Sigmoid colon (tissue), 4 donors: ENCODE measurements around the gene FANK1.
"Not testable (repeated sequence)": the region's sequence is repeated elsewhere in the genome, so short reads cannot be mapped to it uniquely, and the experiment has no call there.

Source experiments
- EP300 ChIP-seq, 4 donors: sonication (generic); formaldehyde crosslinking; IDR thresholded peaks; one replicate each; pipeline ENCODE4 v1.6.1; 2017; ENCODE audit warnings: antibody characterized with exemption in 4 of 4
- POLR2A ChIP-seq, 2 donors: fragments of 450-650 bp; IDR thresholded peaks; one replicate each; pipeline ENCODE4 v1.6.1; 2016; ENCODE audit warnings: antibody characterized with exemption in 2 of 2, mild to moderate bottlenecking in 2 of 2, moderate library complexity in 2 of 2
- POLR2AphosphoS5 ChIP-seq, 4 donors: sonication (generic); formaldehyde crosslinking; IDR thresholded peaks; one replicate each; pipeline ENCODE4 v1.6.1; 2017; ENCODE audit warnings: antibody characterized with exemption in 4 of 4
- TF ChIP-seq, protein P1 (sequence below), 4 experiments: fragments of 450-650 bp in 3 of 4; fragments of 200-600 bp in 1 of 4; IDR thresholded peaks; one replicate each; pipeline ENCODE4 v1.5.1; 2016 to 2019; ENCODE audit warnings: antibody characterized with exemption in 4 of 4, mild to moderate bottlenecking in 3 of 4, moderate library complexity in 2 of 4

- TF ChIP-seq, protein P1, sequence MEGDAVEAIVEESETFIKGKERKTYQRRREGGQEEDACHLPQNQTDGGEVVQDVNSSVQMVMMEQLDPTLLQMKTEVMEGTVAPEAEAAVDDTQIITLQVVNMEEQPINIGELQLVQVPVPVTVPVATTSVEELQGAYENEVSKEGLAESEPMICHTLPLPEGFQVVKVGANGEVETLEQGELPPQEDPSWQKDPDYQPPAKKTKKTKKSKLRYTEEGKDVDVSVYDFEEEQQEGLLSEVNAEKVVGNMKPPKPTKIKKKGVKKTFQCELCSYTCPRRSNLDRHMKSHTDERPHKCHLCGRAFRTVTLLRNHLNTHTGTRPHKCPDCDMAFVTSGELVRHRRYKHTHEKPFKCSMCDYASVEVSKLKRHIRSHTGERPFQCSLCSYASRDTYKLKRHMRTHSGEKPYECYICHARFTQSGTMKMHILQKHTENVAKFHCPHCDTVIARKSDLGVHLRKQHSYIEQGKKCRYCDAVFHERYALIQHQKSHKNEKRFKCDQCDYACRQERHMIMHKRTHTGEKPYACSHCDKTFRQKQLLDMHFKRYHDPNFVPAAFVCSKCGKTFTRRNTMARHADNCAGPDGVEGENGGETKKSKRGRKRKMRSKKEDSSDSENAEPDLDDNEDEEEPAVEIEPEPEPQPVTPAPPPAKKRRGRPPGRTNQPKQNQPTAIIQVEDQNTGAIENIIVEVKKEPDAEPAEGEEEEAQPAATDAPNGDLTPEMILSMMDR (IDR thresholded peaks at IDR 0.05): not testable (repeated sequence)
- not testable (repeated sequence) for TF ChIP-seq EP300, POLR2AphosphoS5, POLR2A (IDR thresholded peaks at IDR 0.05)
Measured at GRCh38 chr10:125970077-125970630, 73.8 kb downstream of the FANK1 start.
